Effector memory CD4-positive, alpha-beta T cell (primary cell): ENCODE measurements around the gene NRCAM.

Source experiments
- DNase-seq, 3 donors: peaks; one replicate each; pipeline ENCODE4 v3.0.0-alpha.2; 2020
- H3K27ac ChIP-seq: 2 replicates; pipeline ENCODE4 v1.7.0; 2013; ENCODE audit warnings: mild to moderate bottlenecking, low read length, moderate library complexity; ENCODE audit not compliant: insufficient read depth, poor library complexity, severe bottlenecking
- H3K27me3 ChIP-seq: replicated peaks from 2 replicates; pipeline ENCODE4 v1.7.0; 2013; ENCODE audit warnings: mild to moderate bottlenecking, low read length; ENCODE audit not compliant: insufficient read depth, control insufficient read depth, poor library complexity, severe bottlenecking
- H3K36me3 ChIP-seq: 2 replicates; pipeline ENCODE4 v1.7.0; 2013; ENCODE audit warnings: mild to moderate bottlenecking, low read length, moderate library complexity; ENCODE audit not compliant: control insufficient read depth, insufficient read depth
- H3K4me1 ChIP-seq: 2 replicates; pipeline ENCODE4 v1.7.0; 2013; ENCODE audit warnings: low read length, mild to moderate bottlenecking; ENCODE audit not compliant: control insufficient read depth, insufficient read depth, poor library complexity, severe bottlenecking
- H3K4me3 ChIP-seq: 2 replicates; pipeline ENCODE4 v1.7.0; 2013; ENCODE audit warnings: low read length, low read depth, mild to moderate bottlenecking; ENCODE audit not compliant: insufficient read depth, poor library complexity, severe bottlenecking
- H3K9me3 ChIP-seq: 2 replicates; pipeline ENCODE4 v1.7.0; 2013; ENCODE audit warnings: mild to moderate bottlenecking, low read length, moderate library complexity; ENCODE audit not compliant: control insufficient read depth

NRCAM gene

GRCh38 chr7:108248418-108248817 is 207.8 kb downstream of the NRCAM start:
- H3K36me3 ChIP-seq = no peaks in the 10 kb centered on the region
- no peak for DNase-seq
- H3K27me3 ChIP-seq = no peaks in the 10 kb centered on the region
- H3K9me3 ChIP-seq = no peaks in the 10 kb centered on the region
- H3K4me1 ChIP-seq = no peaks in the 10 kb centered on the region
- no peak overlapping the region for H3K4me3 ChIP-seq
- no peak overlapping the region for H3K27ac ChIP-seq

GRCh38 chr7:108247614-108248013 is 208.6 kb downstream of the NRCAM start:
- DNase-seq = no peak
- Histone ChIP-seq H3K27ac (no peak overlapping the region), H3K4me1 (no peaks in the 10 kb centered on the region), H3K9me3 (no peaks in the 10 kb centered on the region), H3K4me3 (no peak overlapping the region), H3K36me3 (no peaks in the 10 kb centered on the region), H3K27me3 (no peaks in the 10 kb centered on the region)

- H3K4me3 ChIP-seq = no peak overlapping the region
- no peaks in the 10 kb centered on the region for H3K9me3 ChIP-seq
- no peak overlapping the region for H3K27ac ChIP-seq
- no peaks in the 10 kb centered on the region for H3K36me3 ChIP-seq
- H3K4me1 ChIP-seq = no peaks in the 10 kb centered on the region
- DNase-seq = no peak
- H3K27me3 ChIP-seq = no peaks in the 10 kb centered on the region
Measured at GRCh38 chr7:108246227-108246837, 209.9 kb downstream of the NRCAM start.

GRCh38 chr7:108245523-108246226 is 210.6 kb downstream of the NRCAM start:
- no peaks in the 10 kb centered on the region for H3K27me3 ChIP-seq
- H3K9me3 ChIP-seq = no peaks in the 10 kb centered on the region
- no peaks in the 10 kb centered on the region for H3K36me3 ChIP-seq
- H3K4me1 ChIP-seq = no peaks in the 10 kb centered on the region
- H3K27ac ChIP-seq = no peak overlapping the region
- H3K4me3 ChIP-seq = no peak overlapping the region
- DNase-seq = no peak

- Histone ChIP-seq H3K9me3 (no peaks in the 10 kb centered on the region), H3K36me3 (no peaks in the 10 kb centered on the region), H3K4me1 (no peaks in the 10 kb centered on the region), H3K27me3 (no peaks in the 10 kb centered on the region), H3K27ac (no peak overlapping the region), H3K4me3 (no peak overlapping the region)
- DNase-seq = no peak
Measured at GRCh38 chr7:108244110-108244509, 212.1 kb downstream of the NRCAM start.

GRCh38 chr7:108239501-108240225 is 216.6 kb downstream of the NRCAM start:
- Histone ChIP-seq H3K27me3 (no peaks in the 10 kb centered on the region), H3K4me3 (no peak overlapping the region), H3K36me3 (no peaks in the 10 kb centered on the region), H3K4me1 (no peaks in the 10 kb centered on the region), H3K9me3 (no peaks in the 10 kb centered on the region), H3K27ac (no peak overlapping the region)
- no peak for DNase-seq

GRCh38 chr7:108236681-108237415 is 219.4 kb downstream of the NRCAM start:
- Histone ChIP-seq H3K4me3 (no peak overlapping the region), H3K4me1 (no peaks in the 10 kb centered on the region), H3K9me3 (no peaks in the 10 kb centered on the region), H3K36me3 (no peaks in the 10 kb centered on the region), H3K27me3 (no peaks in the 10 kb centered on the region), H3K27ac (no peak overlapping the region)
- no peak for DNase-seq

GRCh38 chr7:108235451-108236061 is 220.7 kb downstream of the NRCAM start:
- no peaks in the 10 kb centered on the region for H3K4me1 ChIP-seq
- no peaks in the 10 kb centered on the region for H3K36me3 ChIP-seq
- no peaks in the 10 kb centered on the region for H3K27me3 ChIP-seq
- H3K27ac ChIP-seq = no peak overlapping the region
- H3K4me3 ChIP-seq = no peak overlapping the region
- DNase-seq = no peak
- no peaks in the 10 kb centered on the region for H3K9me3 ChIP-seq

- Histone ChIP-seq H3K9me3 (no peaks in the 10 kb centered on the region), H3K27ac (no peak overlapping the region), H3K4me3 (no peak overlapping the region), H3K36me3 (no peaks in the 10 kb centered on the region), H3K27me3 (no peaks in the 10 kb centered on the region), H3K4me1 (no peaks in the 10 kb centered on the region)
- DNase-seq = no peak
Measured at GRCh38 chr7:108234971-108235450, 221.2 kb downstream of the NRCAM start.
